ENCODE data around the gene INHBE.

The INHBE gene

GRCh38 chr12:57487055-57487596 is 32.0 kb downstream of the INHBE start:
- TF ChIP-seq FOXP2 (optimal IDR thresholded peaks at IDR 0.05; ENCODE audit: borderline replicate concordance, extremely low read depth, extremely low read length, insufficient read depth), result no peak
- TF ChIP-seq REST (IDR thresholded peaks at IDR 0.05; ENCODE audit: insufficient read depth in 1 of 2, low read depth in 2 of 2, low read length in 2 of 2), result no peak
- TF ChIP-seq TAF1 (IDR thresholded peaks at IDR 0.05; ENCODE audit: borderline replicate concordance, insufficient read depth, low read length), result no peak
- TF ChIP-seq SIN3A (IDR thresholded peaks at IDR 0.05; ENCODE audit: borderline replicate concordance, insufficient read depth, low read length), result no peak
- no peak for TF ChIP-seq POLR2AphosphoS5 (IDR thresholded peaks at IDR 0.05; ENCODE audit: low read depth, low read length)

- peak; percentile 57 for TF ChIP-seq FOXP2 (optimal IDR thresholded peaks at IDR 0.05; ENCODE audit: borderline replicate concordance, extremely low read depth, extremely low read length, insufficient read depth)
- 0 out of 2 replicates have a peak, but pooled peaks have one; percentile 15 for TF ChIP-seq SIN3A (IDR thresholded peaks at IDR 0.05; ENCODE audit: borderline replicate concordance, insufficient read depth, low read length)
- peak; percentile 91 for TF ChIP-seq POLR2AphosphoS5 (IDR thresholded peaks at IDR 0.05; ENCODE audit: low read depth, low read length)
- no peak for TF ChIP-seq REST (IDR thresholded peaks at IDR 0.05; ENCODE audit: insufficient read depth in 1 of 2, low read depth in 2 of 2, low read length in 2 of 2)
- TF ChIP-seq TAF1 (IDR thresholded peaks at IDR 0.05; ENCODE audit: borderline replicate concordance, insufficient read depth, low read length), result peak; percentile 76; the same call in 1 of the 2 replicates
Observed at GRCh38 chr12:57487597-57488401, 32.7 kb downstream of the INHBE start, which contains the start of gene MARS1. MARS1 (plus strand) TSS chr12:57488068; CDS start chr12:57488091, 23 bp downstream.

- TF ChIP-seq REST (IDR thresholded peaks at IDR 0.05; ENCODE audit: insufficient read depth in 1 of 2, low read depth in 2 of 2, low read length in 2 of 2) (no peak), TAF1 (IDR thresholded peaks at IDR 0.05; ENCODE audit: borderline replicate concordance, insufficient read depth, low read length) (no peak), FOXP2 (optimal IDR thresholded peaks at IDR 0.05; ENCODE audit: borderline replicate concordance, extremely low read depth, extremely low read length, insufficient read depth) (no peak), POLR2AphosphoS5 (IDR thresholded peaks at IDR 0.05; ENCODE audit: low read depth, low read length) (no peak), SIN3A (IDR thresholded peaks at IDR 0.05; ENCODE audit: borderline replicate concordance, insufficient read depth, low read length) (no peak)
Observed at GRCh38 chr12:57488402-57489156, 33.5 kb downstream of the INHBE start.

GRCh38 chr12:57489157-57489641 is 34.1 kb downstream of the INHBE start:
- TF ChIP-seq POLR2AphosphoS5 (IDR thresholded peaks at IDR 0.05; ENCODE audit: low read depth, low read length) (no peak), TAF1 (IDR thresholded peaks at IDR 0.05; ENCODE audit: borderline replicate concordance, insufficient read depth, low read length) (no peak), FOXP2 (optimal IDR thresholded peaks at IDR 0.05; ENCODE audit: borderline replicate concordance, extremely low read depth, extremely low read length, insufficient read depth) (no peak), SIN3A (IDR thresholded peaks at IDR 0.05; ENCODE audit: borderline replicate concordance, insufficient read depth, low read length) (no peak), REST (IDR thresholded peaks at IDR 0.05; ENCODE audit: insufficient read depth in 1 of 2, low read depth in 2 of 2, low read length in 2 of 2) (no peak)

All from PFSK-1 (cell line).